Brain pericyte (primary cell): Measurements from ENCODE around the gene MTHFR.

ENCODE experiments used
- DNase-seq: peaks from one replicate; pipeline ENCODE4 v3.0.0-alpha.2; 2012; ENCODE audit warnings: low read depth, low spot score

The MTHFR gene

GRCh38 chr1:11759791-11760190 lies 46.0 kb downstream of the MTHFR start:
- DNase-seq = no peak

DNA sequence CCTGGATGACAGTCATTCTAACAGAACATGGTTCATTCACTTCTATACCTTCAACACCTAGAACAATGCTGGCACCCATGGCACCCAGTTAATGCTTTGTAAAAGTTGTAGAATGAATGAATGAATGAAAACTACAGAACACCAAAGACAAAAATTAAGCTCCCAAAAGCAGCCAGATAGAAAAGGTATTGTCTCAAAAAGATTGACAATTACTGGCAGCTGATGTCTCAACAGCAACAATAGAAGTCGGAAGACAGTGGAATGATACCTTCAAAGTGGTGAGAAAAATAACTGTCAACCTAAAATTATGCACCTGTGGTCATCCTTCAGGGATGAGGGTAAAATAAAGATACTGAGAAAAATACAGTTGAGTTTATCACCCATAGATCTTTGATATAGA lies 48.7 kb downstream of the MTHFR start:
- DNase-seq = no peak

DNA sequence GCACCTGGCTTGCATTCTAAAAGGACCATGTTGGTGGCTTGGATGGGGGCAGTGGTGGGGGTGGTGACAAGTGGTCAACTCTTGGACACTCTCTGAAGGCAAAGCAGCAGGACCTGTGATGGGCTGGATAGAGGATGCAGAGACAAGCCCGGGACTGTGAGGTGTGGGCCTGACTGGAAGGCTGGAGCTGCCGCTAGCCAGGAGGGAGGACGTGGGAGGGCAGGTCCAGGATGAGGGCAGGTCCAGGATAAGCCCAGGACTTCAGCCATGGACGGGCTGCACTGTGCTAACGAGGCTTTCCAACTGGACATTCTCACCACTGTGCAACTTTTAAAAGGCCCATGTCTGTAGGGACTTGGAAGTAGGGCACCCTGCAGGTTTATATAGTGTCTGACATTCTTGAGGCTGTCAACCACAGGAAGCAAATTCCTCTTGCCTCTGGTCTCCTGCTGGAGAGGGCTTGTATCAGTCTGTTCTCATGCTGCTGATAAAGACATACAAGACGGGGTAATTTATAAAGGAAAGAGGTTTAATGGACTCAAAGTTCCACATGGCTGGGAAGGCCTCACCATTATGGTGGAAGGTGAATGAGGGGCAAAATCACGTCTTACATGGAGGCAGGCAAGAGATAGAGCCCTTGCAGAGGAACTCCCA lies 52.1 kb downstream of the MTHFR start:
- no peak for DNase-seq

- DNase-seq = no peak
Measured at GRCh38 chr1:11752359-11753088, 53.2 kb downstream of the MTHFR start.

DNA sequence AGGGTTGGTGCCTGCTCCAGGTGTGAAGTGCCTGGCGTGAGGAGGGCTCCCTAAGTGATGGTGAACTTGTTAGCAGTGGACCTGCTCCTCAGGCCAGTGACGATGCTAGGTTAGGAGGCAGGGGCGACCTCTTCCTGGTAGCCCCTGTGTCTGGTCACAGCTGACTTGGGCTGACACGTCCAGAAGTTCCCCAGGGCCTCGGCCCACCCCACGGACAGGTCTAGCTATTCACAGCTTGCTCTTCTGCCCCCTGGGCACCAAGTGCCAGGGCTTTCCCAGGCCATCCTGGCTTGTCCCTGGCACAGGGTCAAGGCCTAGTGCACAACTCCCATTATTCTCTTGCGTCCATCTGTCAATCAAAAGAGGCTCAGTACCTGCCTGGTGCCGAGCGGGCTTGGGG lies 54.7 kb downstream of the MTHFR start:
- no peak for DNase-seq

GRCh38 chr1:11749996-11750395 lies 55.8 kb downstream of the MTHFR start:
- DNase-seq = no peak

DNA sequence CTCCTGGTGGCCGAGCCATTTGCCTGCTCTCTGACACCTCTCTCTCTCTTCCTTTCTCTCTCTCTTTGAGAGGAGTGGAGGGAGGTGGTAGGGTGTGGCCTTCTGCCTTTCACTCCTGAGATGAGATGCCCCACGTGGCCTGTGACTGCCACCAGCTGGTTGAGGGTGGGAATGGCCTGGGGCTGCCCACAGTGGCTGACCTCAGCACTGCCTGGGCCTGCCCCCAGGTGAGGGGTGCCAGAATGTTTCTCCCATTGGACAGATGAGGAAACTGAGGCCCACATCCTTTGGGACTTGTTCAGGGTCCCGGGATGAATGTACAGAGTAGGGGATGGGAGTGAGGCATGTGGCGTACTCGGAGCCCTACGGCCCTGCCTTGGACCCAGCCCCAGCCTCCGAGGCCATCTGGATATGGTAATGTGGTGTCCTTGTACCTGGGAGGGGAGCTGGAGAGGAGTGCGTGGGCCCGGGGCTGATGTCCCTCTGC lies 56.5 kb downstream of the MTHFR start:
- no peak for DNase-seq

DNA sequence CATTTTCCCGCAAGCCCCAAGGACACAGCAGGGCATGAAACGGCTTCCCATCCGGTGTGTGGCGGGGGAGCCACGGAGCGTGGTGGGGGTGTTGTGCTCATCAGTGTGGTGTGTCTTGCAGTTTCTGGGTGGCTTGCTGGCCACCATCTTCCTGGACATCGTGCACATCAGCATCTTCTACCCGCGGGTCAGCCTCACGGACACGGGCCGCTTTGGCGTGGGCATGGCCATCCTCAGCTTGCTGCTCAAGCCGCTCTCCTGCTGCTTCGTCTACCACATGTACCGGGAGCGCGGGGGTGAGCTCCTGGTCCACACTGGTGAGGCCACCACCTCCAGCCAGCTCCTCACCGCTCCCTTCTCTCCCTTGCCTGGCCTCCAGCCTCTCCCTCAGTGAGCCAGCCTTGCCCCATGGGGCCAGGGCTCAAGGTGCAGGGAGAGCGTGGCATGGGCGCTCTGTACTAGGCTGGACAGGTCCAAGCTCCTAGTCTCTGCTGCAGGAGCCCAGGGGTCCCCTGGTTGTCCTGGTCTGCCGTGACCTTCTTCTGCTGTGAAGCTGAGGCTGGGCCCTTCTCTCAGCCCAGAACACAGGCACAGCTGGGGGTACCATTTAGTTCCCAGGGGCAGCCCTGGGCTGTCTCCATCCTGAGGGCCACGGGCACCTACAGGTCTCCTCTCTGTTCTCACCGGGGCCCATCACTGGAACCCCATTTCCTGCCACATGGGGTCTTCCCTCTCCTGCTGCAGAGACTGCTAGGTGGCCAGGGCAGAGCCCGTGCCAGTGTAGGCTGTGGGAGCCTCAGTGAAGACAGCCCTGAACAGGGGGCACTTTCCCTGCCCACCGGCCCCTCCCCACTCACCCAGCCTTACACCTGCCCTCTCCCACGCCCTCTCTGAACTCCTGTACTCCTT lies 57.2 kb downstream of the MTHFR start:
- DNase-seq = no peak

- DNase-seq = no peak
Measured at GRCh38 chr1:11746795-11747487, 58.8 kb downstream of the MTHFR start.

- DNase-seq = no peak
Measured at GRCh38 chr1:11746092-11746491, 59.7 kb downstream of the MTHFR start.

DNA sequence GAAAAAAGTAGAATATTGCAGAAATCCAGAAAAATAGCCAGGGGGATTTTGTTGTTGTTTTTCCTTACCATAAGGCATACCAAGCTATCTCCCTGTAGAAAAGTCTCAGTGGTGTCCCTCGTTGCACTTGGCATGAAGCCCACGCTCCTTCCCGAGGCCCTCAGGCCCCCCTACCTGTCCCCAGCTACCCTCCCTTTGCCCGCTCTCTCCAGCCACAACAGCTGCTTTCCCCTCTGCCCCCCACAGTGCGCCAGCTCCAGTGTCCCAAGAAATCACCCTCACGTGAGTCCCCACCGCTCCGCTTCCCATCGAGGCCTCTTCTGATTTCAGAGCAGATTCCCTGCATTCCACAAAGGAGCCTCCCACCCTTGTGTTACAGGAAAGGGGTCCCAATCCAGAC lies 61.5 kb downstream of the MTHFR start:
- no peak for DNase-seq

GRCh38 chr1:11741919-11742558 lies 63.7 kb downstream of the MTHFR start:
- no peak for DNase-seq

GRCh38 chr1:11741482-11741881 lies 64.3 kb downstream of the MTHFR start:
- no peak for DNase-seq

DNA sequence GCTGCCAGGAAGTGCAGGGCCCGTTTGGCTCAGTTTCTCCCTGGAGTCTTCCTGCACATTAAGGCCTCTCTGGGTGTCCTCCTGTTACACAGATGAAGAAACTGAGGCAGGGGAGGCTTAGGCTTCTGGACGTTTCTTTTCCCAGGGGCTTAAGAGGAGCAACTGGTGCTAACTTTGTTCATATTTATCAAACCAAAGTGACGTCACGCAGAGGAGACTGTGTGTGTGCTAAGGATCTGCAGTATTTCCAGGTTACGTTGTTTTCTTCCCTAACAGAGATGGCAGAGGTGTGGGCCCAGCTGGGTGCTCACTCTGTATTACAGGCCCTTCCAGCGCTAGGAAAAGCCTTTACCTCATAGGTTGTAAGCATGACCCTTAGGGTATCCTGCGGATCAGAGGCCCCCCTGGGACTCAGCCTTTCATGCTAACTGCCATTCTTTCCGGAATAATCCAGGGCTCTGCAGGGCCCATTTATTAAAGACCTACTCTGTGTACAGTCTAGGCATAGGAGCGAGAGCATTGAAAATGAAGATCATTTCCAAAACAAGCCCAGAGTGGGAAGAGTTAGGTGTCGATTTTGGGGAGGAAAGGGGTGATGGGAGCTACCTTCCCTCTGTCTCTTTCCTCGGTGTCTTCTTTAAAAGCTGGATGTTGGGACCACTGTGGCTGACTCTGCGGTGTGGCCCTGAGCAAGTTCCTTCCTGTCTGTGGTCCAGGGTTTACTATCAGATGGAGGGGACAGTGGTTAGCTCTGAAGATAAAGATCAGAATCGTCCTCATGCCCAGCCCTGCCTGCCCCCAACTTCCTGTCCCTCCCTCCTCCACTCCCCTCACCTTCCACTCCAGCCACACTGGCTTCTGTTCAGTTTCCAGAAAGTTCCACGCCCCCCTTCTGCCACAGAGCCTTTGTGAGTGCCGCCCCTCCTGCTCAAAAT lies 65.2 kb downstream of the MTHFR start:
- no peak for DNase-seq

DNA sequence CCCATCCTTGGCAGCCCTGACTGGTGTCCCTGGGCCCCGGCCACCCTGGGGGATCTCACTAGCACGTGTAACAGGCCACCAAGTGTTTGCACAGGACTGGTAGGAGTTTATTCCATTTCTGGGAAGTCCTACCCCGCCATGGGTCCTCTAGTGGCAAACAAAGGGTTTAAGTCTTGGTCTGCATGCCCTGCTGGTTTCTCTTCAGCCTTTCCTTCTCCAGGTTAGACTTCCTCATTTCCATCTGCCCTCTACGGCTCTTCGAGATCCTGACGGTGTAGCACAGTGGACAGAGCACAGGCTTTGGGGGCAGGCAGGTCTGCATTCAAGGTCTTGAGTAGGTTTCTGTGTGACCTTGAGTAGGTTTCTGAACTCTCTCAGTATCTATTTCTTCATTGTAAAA lies 67.0 kb downstream of the MTHFR start:
- no peak for DNase-seq

DNA sequence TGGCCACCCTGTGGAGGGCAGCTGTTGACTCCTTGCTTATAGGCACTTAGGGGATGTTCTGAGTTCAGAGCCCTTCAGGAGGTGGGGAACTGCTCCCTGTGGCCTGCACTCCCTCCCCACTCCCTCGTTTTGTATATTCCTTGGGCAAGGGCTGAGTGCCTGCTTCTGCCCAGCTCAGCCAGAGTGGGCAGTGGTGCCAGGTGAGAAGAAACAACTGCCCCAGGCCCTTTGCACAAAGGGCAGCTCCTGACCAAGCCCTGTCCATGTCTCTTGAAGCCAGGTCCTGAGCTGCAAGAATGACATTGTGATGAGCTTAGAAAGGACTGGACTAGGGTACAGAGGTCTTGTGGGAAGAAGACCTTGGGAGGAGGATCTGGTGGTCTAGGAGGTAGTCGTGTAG lies 67.7 kb downstream of the MTHFR start:
- DNase-seq = no peak

GRCh38 chr1:11736746-11737639 lies 68.8 kb downstream of the MTHFR start:
- no peak for DNase-seq

- DNase-seq = peak; percentile 43
Measured at GRCh38 chr1:11735854-11736745, 69.7 kb downstream of the MTHFR start, which contains the start of gene AGTRAP. TSS of gene AGTRAP (plus strand) at chr1:11736136. CDS start at chr1:11736209, 73 bp downstream.
